ENCODE results near the gene FBXL16.

Gene FBXL16

DNA sequence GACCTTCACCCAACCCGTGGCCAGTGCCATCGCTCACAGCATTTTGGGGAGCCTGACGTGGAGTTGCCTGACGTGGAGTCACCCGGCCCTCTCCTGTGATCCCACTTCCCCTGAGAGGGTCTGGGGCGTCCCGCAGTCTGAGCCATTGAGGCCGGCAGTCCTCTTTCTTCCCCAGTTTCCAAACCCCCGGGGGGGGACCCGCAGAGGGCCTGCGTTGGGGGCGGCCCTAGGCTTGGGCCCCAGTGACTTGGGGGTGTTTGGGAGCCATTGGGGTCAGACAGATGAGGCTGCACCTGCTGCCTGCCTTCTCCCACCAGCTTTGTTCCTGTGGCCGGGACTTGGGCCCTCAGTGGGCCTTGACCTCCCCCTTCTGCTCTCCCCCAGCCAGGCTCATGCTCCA lies 35.9 kb downstream of the FBXL16 start:
- H3K4me3 ChIP-seq (ENCODE audit: low read depth, low read length, poor library complexity, severe bottlenecking) = peak overlapping the region; percentile 99
- H3K4me1 ChIP-seq (ENCODE audit: insufficient read depth, low read length, severe bottlenecking) = peaks cover 16% of the 10 kb centered on the region
- H3K9ac ChIP-seq (ENCODE audit: low read length) = no peak overlapping the region; the same call in 1 of the 2 replicates

DNA sequence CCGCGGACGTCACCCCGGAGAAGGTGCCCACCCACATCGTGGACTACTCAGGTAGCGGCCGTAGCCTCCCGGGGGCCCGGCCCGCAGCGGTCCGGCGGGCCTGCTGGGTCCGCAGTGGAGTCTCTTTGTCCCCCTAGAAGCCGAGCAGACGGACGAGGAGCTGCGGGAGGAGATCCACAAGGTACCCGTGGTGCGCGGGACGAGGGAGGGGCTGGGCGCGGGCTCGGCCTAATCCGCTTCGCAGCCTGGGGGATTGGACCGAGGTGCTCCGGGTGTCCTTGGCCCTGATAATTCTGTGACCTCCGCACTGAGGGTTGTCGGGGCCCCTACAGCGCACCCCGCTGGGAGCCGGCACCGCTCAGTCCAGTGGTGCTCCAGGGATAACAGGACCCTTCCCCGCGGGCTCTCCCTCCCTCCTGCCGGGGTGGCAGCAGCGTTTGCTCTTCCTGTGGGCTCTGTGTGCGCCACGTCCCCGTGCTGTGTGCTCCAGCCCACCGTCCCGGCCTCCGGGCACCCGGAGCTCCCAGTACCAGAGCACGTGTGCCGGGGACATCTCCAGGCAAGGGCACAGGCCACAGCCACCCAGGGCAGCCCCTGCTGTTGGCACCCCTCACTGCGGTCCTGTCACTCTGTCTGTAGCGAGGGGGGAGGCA lies 37.0 kb downstream of the FBXL16 start:
- no peaks in the 10 kb centered on the region for H3K9me3 ChIP-seq (ENCODE audit: low read length)
- H3K9ac ChIP-seq (ENCODE audit: low read length) = peak overlapping the region; percentile 99
- no peaks in the 10 kb centered on the region for H3K79me2 ChIP-seq (ENCODE audit: insufficient read depth, low read length)
- no peaks in the 10 kb centered on the region for H3K9me2 ChIP-seq (ENCODE audit: low read depth, low read length)
- no peak overlapping the region for H2AFZ ChIP-seq (ENCODE audit: low read length)
- H3K4me1 ChIP-seq (ENCODE audit: insufficient read depth, low read length, severe bottlenecking) = peaks cover 16% of the 10 kb centered on the region
- H3K4me3 ChIP-seq (ENCODE audit: low read depth, low read length, poor library complexity, severe bottlenecking) = peak overlapping the region; percentile 99
- no peaks in the 10 kb centered on the region for H3F3A ChIP-seq (ENCODE audit: insufficient read depth, low read length)
- H3K27me3 ChIP-seq (ENCODE audit: insufficient read depth, low read length) = no peaks in the 10 kb centered on the region
- no peak for TF ChIP-seq EZH2 (IDR thresholded peaks at IDR 0.05; ENCODE audit: borderline replicate concordance, low read length)
- TF ChIP-seq, protein P1, sequence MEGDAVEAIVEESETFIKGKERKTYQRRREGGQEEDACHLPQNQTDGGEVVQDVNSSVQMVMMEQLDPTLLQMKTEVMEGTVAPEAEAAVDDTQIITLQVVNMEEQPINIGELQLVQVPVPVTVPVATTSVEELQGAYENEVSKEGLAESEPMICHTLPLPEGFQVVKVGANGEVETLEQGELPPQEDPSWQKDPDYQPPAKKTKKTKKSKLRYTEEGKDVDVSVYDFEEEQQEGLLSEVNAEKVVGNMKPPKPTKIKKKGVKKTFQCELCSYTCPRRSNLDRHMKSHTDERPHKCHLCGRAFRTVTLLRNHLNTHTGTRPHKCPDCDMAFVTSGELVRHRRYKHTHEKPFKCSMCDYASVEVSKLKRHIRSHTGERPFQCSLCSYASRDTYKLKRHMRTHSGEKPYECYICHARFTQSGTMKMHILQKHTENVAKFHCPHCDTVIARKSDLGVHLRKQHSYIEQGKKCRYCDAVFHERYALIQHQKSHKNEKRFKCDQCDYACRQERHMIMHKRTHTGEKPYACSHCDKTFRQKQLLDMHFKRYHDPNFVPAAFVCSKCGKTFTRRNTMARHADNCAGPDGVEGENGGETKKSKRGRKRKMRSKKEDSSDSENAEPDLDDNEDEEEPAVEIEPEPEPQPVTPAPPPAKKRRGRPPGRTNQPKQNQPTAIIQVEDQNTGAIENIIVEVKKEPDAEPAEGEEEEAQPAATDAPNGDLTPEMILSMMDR (IDR thresholded peaks at IDR 0.05; ENCODE audit: low read length) = no peak
- H3K36me3 ChIP-seq (ENCODE audit: insufficient read depth, low read length) = peaks cover 48% of the 10 kb centered on the region
- no peaks in the 10 kb centered on the region for H4K20me1 ChIP-seq (ENCODE audit: insufficient read depth, low read length)
- H3K27ac ChIP-seq (ENCODE audit: low read depth, low read length, poor library complexity, severe bottlenecking) = no peak overlapping the region
- peak overlapping the region; percentile 84 for H3K4me2 ChIP-seq (ENCODE audit: low read length)

More for the DNA sequence above, 35.9 kb downstream of the FBXL16 start:
- TF ChIP-seq, protein P1 (IDR thresholded peaks at IDR 0.05; ENCODE audit: low read length) = no peak
- no peak for TF ChIP-seq EZH2 (IDR thresholded peaks at IDR 0.05; ENCODE audit: borderline replicate concordance, low read length)
- Histone ChIP-seq H3K27ac (ENCODE audit: low read depth, low read length, poor library complexity, severe bottlenecking) (no peak overlapping the region), H3F3A (ENCODE audit: insufficient read depth, low read length) (no peaks in the 10 kb centered on the region), H3K9me3 (ENCODE audit: low read length) (no peaks in the 10 kb centered on the region), H4K20me1 (ENCODE audit: insufficient read depth, low read length) (no peaks in the 10 kb centered on the region), H3K79me2 (ENCODE audit: insufficient read depth, low read length) (no peaks in the 10 kb centered on the region), H3K27me3 (ENCODE audit: insufficient read depth, low read length) (no peaks in the 10 kb centered on the region), H3K9me2 (ENCODE audit: low read depth, low read length) (no peaks in the 10 kb centered on the region), H2AFZ (ENCODE audit: low read length) (no peak overlapping the region), H3K36me3 (ENCODE audit: insufficient read depth, low read length) (peaks cover 54% of the 10 kb centered on the region), H3K4me2 (ENCODE audit: low read length) (peak overlapping the region; percentile 84; the same call in 1 of the 2 replicates)

DNA sequence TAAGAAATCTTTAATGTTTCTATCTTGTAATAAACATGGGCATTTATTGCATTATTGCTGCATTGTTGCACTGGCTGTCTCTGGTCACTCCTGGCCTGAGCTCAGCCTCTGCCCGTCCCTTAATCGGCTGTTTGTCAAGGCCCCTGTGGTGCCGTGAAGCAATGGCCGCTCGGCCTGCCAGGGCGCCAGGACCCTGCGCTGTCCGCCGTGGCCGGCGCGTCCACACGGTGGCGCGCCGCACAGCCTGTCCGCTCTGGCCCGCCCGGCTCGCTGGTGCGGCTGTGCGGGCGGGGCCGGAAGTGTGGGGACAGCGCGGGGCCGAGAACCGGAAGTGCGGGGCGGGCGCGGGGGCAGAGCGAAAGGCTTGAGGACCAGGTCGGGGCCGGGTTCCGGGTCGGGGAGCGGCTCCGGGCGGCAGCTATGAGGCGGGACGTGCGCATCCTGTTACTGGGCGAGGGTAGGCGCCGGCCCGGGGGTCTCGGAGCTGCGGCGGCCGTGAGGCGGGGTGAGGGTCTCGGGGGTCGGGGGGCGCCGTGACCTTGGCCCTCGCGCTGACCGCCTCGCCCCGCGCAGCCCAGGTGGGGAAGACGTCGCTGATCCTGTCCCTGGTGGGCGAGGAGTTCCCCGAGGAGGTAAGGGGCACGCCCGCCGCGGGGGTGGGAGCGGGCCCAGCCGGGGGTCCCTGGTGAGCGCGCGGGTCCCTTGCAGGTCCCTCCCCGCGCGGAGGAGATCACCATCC lies 37.7 kb downstream of the FBXL16 start, which contains the start of gene RHOT2:
Gene RHOT2 (plus strand): TSS at position 353 of the 739 bp plus-strand sequence. CDS start 68 bp downstream, at position 421.
- Histone ChIP-seq H3K4me3 (ENCODE audit: low read depth, low read length, poor library complexity, severe bottlenecking) (peak within 1 kb of the TSS; percentile 99), H2AFZ (ENCODE audit: low read length) (0 out of 2 replicates have a peak within 1 kb of the TSS, but pooled peaks have one; percentile 52), H3K36me3 (ENCODE audit: insufficient read depth, low read length) (peaks cover 42% of the 10 kb centered on the region), H3K27ac (ENCODE audit: low read depth, low read length, poor library complexity, severe bottlenecking) (peak within 1 kb of the TSS; percentile 59), H4K20me1 (ENCODE audit: insufficient read depth, low read length) (no peaks in the 10 kb centered on the region), H3K4me2 (ENCODE audit: low read length) (peak within 1 kb of the TSS; percentile 84), H3K79me2 (ENCODE audit: insufficient read depth, low read length) (no peaks in the 10 kb centered on the region), H3F3A (ENCODE audit: insufficient read depth, low read length) (no peaks in the 10 kb centered on the region), H3K9me2 (ENCODE audit: low read depth, low read length) (no peaks in the 10 kb centered on the region), H3K4me1 (ENCODE audit: insufficient read depth, low read length, severe bottlenecking) (peaks cover 16% of the 10 kb centered on the region), H3K9ac (ENCODE audit: low read length) (peak within 1 kb of the TSS; percentile 99), H3K9me3 (ENCODE audit: low read length) (no peaks in the 10 kb centered on the region), H3K27me3 (ENCODE audit: insufficient read depth, low read length) (no peaks in the 10 kb centered on the region)
- no peak for TF ChIP-seq EZH2 (IDR thresholded peaks at IDR 0.05; ENCODE audit: borderline replicate concordance, low read length)
- TF ChIP-seq, protein P1 (IDR thresholded peaks at IDR 0.05; ENCODE audit: low read length) = peak; percentile 94

All from OCI-LY1 (cell line).